Measurements from ENCODE around the gene CRAMP1.
"Not testable (repeated sequence)": the region's sequence is repeated elsewhere in the genome, so short reads cannot be mapped to it uniquely, and the experiment has no call there.

Gene CRAMP1

GRCh38 chr16:1690810-1691209, 78.7 kb downstream of the CRAMP1 start:
- no peak for DNase-seq

GRCh38 chr16:1691276-1691675, 79.1 kb downstream of the CRAMP1 start:
- DNase-seq = no peak

- no peak for DNase-seq
These were observed 79.8 kb downstream of the CRAMP1 start for GRCh38 chr16:1691956-1692355.

GRCh38 chr16:1696863-1697262, 84.7 kb downstream of the CRAMP1 start:
- no peak for DNase-seq

- no peak for DNase-seq
These were observed 86.5 kb downstream of the CRAMP1 start for GRCh38 chr16:1698680-1699079.

GRCh38 chr16:1700246-1700645, 88.1 kb downstream of the CRAMP1 start:
- no peak for DNase-seq

- no peak for DNase-seq
These were observed 89.2 kb downstream of the CRAMP1 start for GRCh38 chr16:1701216-1701878.

- DNase-seq = peak in 1 of 5 experiments; percentile 9
These were observed 93.1 kb downstream of the CRAMP1 start for GRCh38 chr16:1705324-1705687.

GRCh38 chr16:1705688-1706385, 93.7 kb downstream of the CRAMP1 start, which contains the start of gene MAPK8IP3:
MAPK8IP3 (plus strand) TSS chr16:1706195; CDS start chr16:1706340, 145 bp downstream.
- DNase-seq = peak; percentile 89 to 96 (median 92)

GRCh38 chr16:1706386-1707192, 94.4 kb downstream of the CRAMP1 start:
- DNase-seq = peak in 4 of 5 experiments; percentile 7 to 69 (median 16)

GRCh38 chr16:1707193-1707790, 95.1 kb downstream of the CRAMP1 start:
- peak in 1 of 5 experiments; percentile 41 for DNase-seq

GRCh38 chr16:1708083-1708767, 96.1 kb downstream of the CRAMP1 start:
- peak in 1 of 5 experiments; percentile 54 for DNase-seq

- DNase-seq = peak in 1 of 5 experiments; percentile 48
These were observed 96.6 kb downstream of the CRAMP1 start for GRCh38 chr16:1708768-1709180.

GRCh38 chr16:1709356-1709755, 97.2 kb downstream of the CRAMP1 start:
- no peak for DNase-seq

GRCh38 chr16:1710811-1711507, 98.8 kb downstream of the CRAMP1 start:
- DNase-seq = no peak

GRCh38 chr16:1712791-1713261, 100.7 kb downstream of the CRAMP1 start:
- DNase-seq = no peak

- DNase-seq = no peak
These were observed 101.2 kb downstream of the CRAMP1 start for GRCh38 chr16:1713331-1713730.

GRCh38 chr16:1713933-1714332, 101.8 kb downstream of the CRAMP1 start:
- no peak for DNase-seq

GRCh38 chr16:1715220-1715619, 103.1 kb downstream of the CRAMP1 start:
- DNase-seq = no peak

GRCh38 chr16:1718236-1718635, 106.1 kb downstream of the CRAMP1 start:
- not testable (repeated sequence) for DNase-seq

GRCh38 chr16:1719559-1720229, 107.5 kb downstream of the CRAMP1 start:
- DNase-seq = peak in 1 of 5 experiments; percentile 51

Data from T-helper 2 cell (primary cell).